Osteoblast (primary cell): ENCODE data around the gene TMEM108. TPM values are rescaled to one million over a fixed set of nuclear protein-coding genes. Genes with fewer than 3 reads are reported as not detected.

ENCODE experiments used
- DNase-seq: peaks from one replicate; pipeline ENCODE4 v3.0.0; 2011; ENCODE audit warnings: low spot score, mixed read lengths; ENCODE audit not compliant: insufficient read length; ENCODE audit errors: missing footprints
- H2AFZ ChIP-seq: 2 replicates; pipeline ENCODE4 v1.6.0; 2011; ENCODE audit warnings: mild to moderate bottlenecking, low read length
- H3K27ac ChIP-seq: 2 replicates; pipeline ENCODE4 v1.5.1; 2011; ENCODE audit warnings: mild to moderate bottlenecking, low read depth, low read length, moderate library complexity
- H3K27me3 ChIP-seq: 2 replicates; pipeline ENCODE4 v1.6.0; 2012; ENCODE audit warnings: mild to moderate bottlenecking, control low read depth, inconsistent platforms, low read length, moderate library complexity; ENCODE audit not compliant: insufficient read depth
- H3K36me3 ChIP-seq: 2 replicates; pipeline ENCODE4 v1.5.1; 2011; ENCODE audit warnings: mild to moderate bottlenecking, low read length, control low read depth, moderate library complexity; ENCODE audit not compliant: insufficient read depth
- H3K4me1 ChIP-seq: 2 replicates; pipeline ENCODE4 v1.5.1; 2011; ENCODE audit warnings: mild to moderate bottlenecking, low read length, control low read depth, moderate library complexity; ENCODE audit not compliant: insufficient read depth
- H3K4me2 ChIP-seq: 2 replicates; pipeline ENCODE4 v1.6.0; 2011; ENCODE audit warnings: mild to moderate bottlenecking, low read length; ENCODE audit not compliant: insufficient read depth
- H3K4me3 ChIP-seq: fragments of 200-600 bp; sonication (generic); 3 replicates; pipeline ENCODE4 v1.5.1; 2012; ENCODE audit warnings: mild to moderate bottlenecking, low read length, inconsistent platforms; ENCODE audit not compliant: insufficient read depth
- H3K79me2 ChIP-seq: 2 replicates; pipeline ENCODE4 v1.6.0; 2012; ENCODE audit warnings: mild to moderate bottlenecking, low read length, control low read depth, inconsistent platforms; ENCODE audit not compliant: insufficient read depth
- H3K9me3 ChIP-seq: 2 replicates; pipeline ENCODE4 v1.5.1; 2011; ENCODE audit warnings: low read depth, low read length, control low read depth
- H4K20me1 ChIP-seq: 2 replicates; pipeline ENCODE4 v1.6.0; 2012; ENCODE audit warnings: mild to moderate bottlenecking, low read length, control low read depth; ENCODE audit not compliant: insufficient read depth
- CTCF ChIP-seq: IDR thresholded peaks from 2 replicates; pipeline ENCODE4 v1.5.1; 2011; ENCODE audit warnings: mild to moderate bottlenecking, low read depth, low read length, moderate library complexity; ENCODE audit errors: extremely low read depth
- total RNA-seq: library from RNA; depleted of rRNA; stranded (reverse); fragments of >200 nt; gene quantifications from 2 replicates; pipeline ENCODE4 v1.2.3, GENCODE V29; 2012

The TMEM108 gene
- total RNA-seq, 1 donor: 0.36 TPM

- H3K4me3 ChIP-seq: no peak overlapping the region
- H3K27me3 ChIP-seq: no peaks in the 10 kb centered on the region
These were observed 355.0 kb downstream of the TMEM108 start for GRCh38 chr3:133393204-133393603.

GRCh38 chr3:133393691-133394474, 355.7 kb downstream of the TMEM108 start:
- H3K79me2 ChIP-seq: no peaks in the 10 kb centered on the region
- H4K20me1 ChIP-seq: no peaks in the 10 kb centered on the region
- no peak for TF ChIP-seq CTCF
- no peaks in the 10 kb centered on the region for H3K27me3 ChIP-seq
- no peak overlapping the region for H2AFZ ChIP-seq
- peak; percentile 93 for DNase-seq
- H3K4me2 ChIP-seq: no peak overlapping the region
- no peaks in the 10 kb centered on the region for H3K9me3 ChIP-seq
- no peaks in the 10 kb centered on the region for H3K36me3 ChIP-seq
- H3K4me3 ChIP-seq: no peak overlapping the region
- H3K4me1 ChIP-seq: peaks cover 21% of the 10 kb centered on the region
- no peak overlapping the region for H3K27ac ChIP-seq

More at GRCh38 chr3:133393204-133393603, 355.0 kb downstream of the TMEM108 start:
- no peaks in the 10 kb centered on the region for H3K79me2 ChIP-seq
- H2AFZ ChIP-seq: no peak overlapping the region
- no peak overlapping the region for H3K4me2 ChIP-seq
- DNase-seq: no peak
- H3K36me3 ChIP-seq: no peaks in the 10 kb centered on the region
- no peak overlapping the region for H3K27ac ChIP-seq
- H3K9me3 ChIP-seq: no peaks in the 10 kb centered on the region
- TF ChIP-seq CTCF: no peak
- no peaks in the 10 kb centered on the region for H4K20me1 ChIP-seq
- peaks cover 21% of the 10 kb centered on the region for H3K4me1 ChIP-seq

GRCh38 chr3:133394561-133395311, 356.5 kb downstream of the TMEM108 start:
- Histone ChIP-seq H3K9me3 (no peaks in the 10 kb centered on the region), H3K36me3 (no peaks in the 10 kb centered on the region), H3K27me3 (no peaks in the 10 kb centered on the region), H3K4me2 (no peak overlapping the region), H3K79me2 (no peaks in the 10 kb centered on the region), H3K4me1 (peaks cover 21% of the 10 kb centered on the region), H3K27ac (no peak overlapping the region), H2AFZ (no peak overlapping the region), H3K4me3 (no peak overlapping the region), H4K20me1 (no peaks in the 10 kb centered on the region)
- DNase-seq: no peak
- TF ChIP-seq CTCF: no peak

GRCh38 chr3:133396906-133397305, 358.7 kb downstream of the TMEM108 start:
- H2AFZ ChIP-seq: no peak overlapping the region
- peaks cover 21% of the 10 kb centered on the region for H3K4me1 ChIP-seq
- no peaks in the 10 kb centered on the region for H4K20me1 ChIP-seq
- DNase-seq: no peak
- H3K36me3 ChIP-seq: no peaks in the 10 kb centered on the region
- H3K79me2 ChIP-seq: no peaks in the 10 kb centered on the region
- no peaks in the 10 kb centered on the region for H3K9me3 ChIP-seq
- no peak overlapping the region for H3K4me2 ChIP-seq
- TF ChIP-seq CTCF: no peak
- H3K27ac ChIP-seq: no peak overlapping the region
- no peak overlapping the region for H3K4me3 ChIP-seq
- no peaks in the 10 kb centered on the region for H3K27me3 ChIP-seq
